Lower leg skin (tissue), 4 donors: ENCODE measurements around the gene MKNK1. TPM values are rescaled to one million over a fixed set of nuclear protein-coding genes. Genes with fewer than 3 reads are reported as not detected.

Experiments used
- DNase-seq, 2 donors: peaks; one replicate each; pipeline ENCODE4 v3.0.0-alpha.2; 2019; ENCODE audit warnings: low spot score in 2 of 2
- H3K4me3 ChIP-seq: fragments of 200-600 bp; sonication (generic); 2 replicates; pipeline ENCODE4 v1.5.1; 2017; ENCODE audit warnings: mild to moderate bottlenecking, low read depth; ENCODE audit not compliant: poor library complexity, severe bottlenecking
- POLR2A ChIP-seq, 2 donors: fragments of 450-650 bp; IDR thresholded peaks; one replicate each; pipeline ENCODE4 v1.6.1; 2016 to 2017; ENCODE audit warnings: antibody characterized with exemption in 2 of 2, mild to moderate bottlenecking in 1 of 2, moderate library complexity in 1 of 2
- WGBS, 2 donors: methylation state at CpG; one replicate each; pipeline ENCODE4 v1.1.5; 2018; 5-methylcytosine and 5-hydroxymethylcytosine counted together
- intact Hi-C: fragments of 100-400 bp; cut with DNase I; formaldehyde crosslinking; loops from one replicate; pipeline ENCODE4 v1.15.0; 2023; ENCODE audit warnings: low total_unique reads
- total RNA-seq, 4 donors: library from RNA; depleted of rRNA; stranded (reverse); fragments of >200 nt; gene quantifications; one replicate each; pipeline ENCODE4 v1.1.0, GENCODE V29; 2016
- TF ChIP-seq, protein P1 (sequence below), 3 donors: fragments of 450-650 bp; IDR thresholded peaks; one replicate each; pipeline ENCODE4 v1.5.1; 2016; ENCODE audit warnings: antibody characterized with exemption in 3 of 3, mild to moderate bottlenecking in 3 of 3, moderate library complexity in 2 of 3

MKNK1 gene
- total RNA-seq, 4 donors from 2014 or later = 9.6 to 23.0 (median 13.7) TPM

DNA sequence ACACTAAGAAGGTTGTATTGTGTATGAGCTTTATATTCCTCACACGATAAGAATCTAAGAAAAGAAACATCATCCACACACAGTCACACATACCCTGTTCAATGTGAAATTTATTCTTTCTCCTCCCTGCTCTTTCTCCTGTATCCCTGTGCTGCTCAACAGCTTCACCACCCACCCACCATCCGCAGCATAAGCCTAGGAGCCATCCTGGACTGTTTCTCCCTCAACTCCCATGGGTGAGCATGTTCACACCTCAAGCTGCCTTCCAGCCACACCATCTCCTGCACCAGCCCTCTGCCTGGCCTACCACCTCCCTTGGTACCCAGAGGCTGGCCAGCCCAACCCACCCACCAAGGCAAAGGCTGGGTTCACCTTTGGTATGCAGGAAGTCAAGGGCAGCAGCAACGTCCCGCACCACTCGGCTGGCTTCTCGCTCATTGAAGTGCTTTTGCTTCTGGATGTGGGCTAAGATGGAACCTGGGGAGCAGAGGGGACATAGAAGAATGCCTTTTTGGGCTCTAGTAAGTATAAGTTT is 32.3 kb downstream of the MKNK1 start:
- no peak overlapping the region for H3K4me3 ChIP-seq
- intact Hi-C loops = no loop called here
- no peak for DNase-seq
- WGBS, 2 donors = 94 to 95% methylated on average over 6 of the region's 6 CpGs
- no peak for TF ChIP-seq POLR2A (IDR thresholded peaks at IDR 0.05)
- TF ChIP-seq, protein P1, sequence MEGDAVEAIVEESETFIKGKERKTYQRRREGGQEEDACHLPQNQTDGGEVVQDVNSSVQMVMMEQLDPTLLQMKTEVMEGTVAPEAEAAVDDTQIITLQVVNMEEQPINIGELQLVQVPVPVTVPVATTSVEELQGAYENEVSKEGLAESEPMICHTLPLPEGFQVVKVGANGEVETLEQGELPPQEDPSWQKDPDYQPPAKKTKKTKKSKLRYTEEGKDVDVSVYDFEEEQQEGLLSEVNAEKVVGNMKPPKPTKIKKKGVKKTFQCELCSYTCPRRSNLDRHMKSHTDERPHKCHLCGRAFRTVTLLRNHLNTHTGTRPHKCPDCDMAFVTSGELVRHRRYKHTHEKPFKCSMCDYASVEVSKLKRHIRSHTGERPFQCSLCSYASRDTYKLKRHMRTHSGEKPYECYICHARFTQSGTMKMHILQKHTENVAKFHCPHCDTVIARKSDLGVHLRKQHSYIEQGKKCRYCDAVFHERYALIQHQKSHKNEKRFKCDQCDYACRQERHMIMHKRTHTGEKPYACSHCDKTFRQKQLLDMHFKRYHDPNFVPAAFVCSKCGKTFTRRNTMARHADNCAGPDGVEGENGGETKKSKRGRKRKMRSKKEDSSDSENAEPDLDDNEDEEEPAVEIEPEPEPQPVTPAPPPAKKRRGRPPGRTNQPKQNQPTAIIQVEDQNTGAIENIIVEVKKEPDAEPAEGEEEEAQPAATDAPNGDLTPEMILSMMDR (IDR thresholded peaks at IDR 0.05) = no peak

DNA sequence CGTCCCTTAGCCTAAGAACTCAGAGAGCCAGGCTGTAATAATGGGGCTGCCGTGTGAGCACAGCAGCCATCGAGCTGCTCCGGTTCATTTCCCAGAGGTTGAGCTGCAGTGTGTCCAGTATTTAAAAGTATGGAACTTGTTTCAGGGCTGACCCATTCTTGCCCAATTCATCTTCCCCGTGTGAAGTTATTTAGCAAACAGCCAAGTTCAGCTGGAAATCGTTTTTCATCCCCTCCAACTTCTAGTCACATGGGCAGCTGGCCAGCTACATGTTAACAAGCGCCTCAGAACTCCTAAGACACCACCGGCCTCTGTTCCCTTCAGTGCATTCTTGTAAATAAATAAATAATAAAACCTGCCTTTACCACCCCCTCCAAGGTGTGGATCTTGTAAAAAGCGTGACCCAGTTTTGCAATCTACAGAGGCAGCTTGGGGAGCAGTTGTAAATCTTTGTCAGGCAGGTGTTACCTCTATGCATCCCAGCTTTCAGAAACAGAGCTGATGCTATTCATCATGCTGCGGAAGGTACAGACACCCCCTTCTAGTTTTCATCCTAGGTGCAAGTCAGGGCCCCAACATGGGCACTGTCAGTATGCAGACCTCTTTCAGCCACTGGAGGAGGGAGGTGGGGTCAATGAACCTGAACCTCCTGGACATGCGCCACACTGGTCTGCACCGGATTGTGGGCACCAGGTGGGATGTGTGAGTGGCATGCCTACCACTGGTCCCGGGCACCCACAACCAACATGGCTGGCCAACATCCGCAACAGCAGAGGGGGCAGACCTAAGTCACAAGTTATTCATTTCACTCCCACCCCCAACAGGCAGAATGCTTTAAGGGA is 34.0 kb downstream of the MKNK1 start:
- intact Hi-C loops = no loop called here
- no peak for DNase-seq

DNA sequence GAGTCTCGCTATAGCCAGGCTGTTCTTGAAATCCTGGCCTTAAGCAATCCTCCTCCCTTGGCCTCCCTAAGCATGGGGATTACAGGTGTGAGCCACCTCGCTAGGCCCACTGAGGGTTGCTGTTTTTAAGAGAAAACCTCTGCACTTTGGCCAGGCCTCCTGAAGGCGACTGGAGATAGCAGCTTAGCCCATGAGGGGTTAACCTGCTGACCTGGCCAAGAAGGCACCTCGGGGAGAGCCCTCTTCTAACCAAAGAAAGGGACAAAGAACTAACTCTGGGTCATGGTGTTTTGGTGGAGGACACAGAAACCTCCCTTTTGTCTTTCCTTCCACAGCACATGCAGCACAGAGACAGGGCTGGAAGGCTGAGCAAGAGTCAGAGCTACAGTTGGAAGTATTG is 35.0 kb downstream of the MKNK1 start:
- DNase-seq = no peak
- 90 to 91% methylated on average over 4 of the region's 4 CpGs for WGBS, 2 donors
- no peak for TF ChIP-seq POLR2A (IDR thresholded peaks at IDR 0.05)
- intact Hi-C loops = no loop called here
- no peak overlapping the region for H3K4me3 ChIP-seq

More for the DNA sequence above, 34.0 kb downstream of the MKNK1 start:
- H3K4me3 ChIP-seq = no peak overlapping the region
- WGBS, 2 donors = 80% methylated on average over 14 of the region's 14 CpGs
- no peak for TF ChIP-seq POLR2A (IDR thresholded peaks at IDR 0.05)
- TF ChIP-seq, protein P1 (IDR thresholded peaks at IDR 0.05) = no peak

DNA sequence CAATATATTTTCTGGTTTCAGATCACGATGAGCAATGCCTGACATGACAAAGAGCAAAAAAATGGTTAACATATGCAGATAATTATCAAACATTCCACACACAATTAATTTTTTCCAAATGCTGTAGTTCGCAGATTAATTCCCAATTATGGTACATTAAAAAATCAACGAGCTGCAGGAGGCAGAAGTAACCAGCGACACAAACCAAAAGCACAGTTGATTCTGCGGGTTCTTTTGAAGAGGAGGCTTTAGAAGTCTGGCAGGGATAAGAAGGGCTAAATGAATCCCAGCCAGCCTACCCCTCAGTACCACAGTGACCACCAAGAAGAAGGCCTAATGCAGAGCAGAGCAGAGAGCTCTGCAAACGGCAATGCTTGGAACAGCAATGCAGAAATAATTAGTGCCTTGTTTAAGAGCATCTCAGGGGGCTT is 35.6 kb downstream of the MKNK1 start:
- TF ChIP-seq, protein P1 (IDR thresholded peaks at IDR 0.05) = no peak
- no peak for TF ChIP-seq POLR2A (IDR thresholded peaks at IDR 0.05)
- 76 to 80% methylated on average over 6 of the region's 6 CpGs for WGBS, 2 donors
- DNase-seq = no peak
- intact Hi-C loops = no loop called here
- H3K4me3 ChIP-seq = no peak overlapping the region

DNA sequence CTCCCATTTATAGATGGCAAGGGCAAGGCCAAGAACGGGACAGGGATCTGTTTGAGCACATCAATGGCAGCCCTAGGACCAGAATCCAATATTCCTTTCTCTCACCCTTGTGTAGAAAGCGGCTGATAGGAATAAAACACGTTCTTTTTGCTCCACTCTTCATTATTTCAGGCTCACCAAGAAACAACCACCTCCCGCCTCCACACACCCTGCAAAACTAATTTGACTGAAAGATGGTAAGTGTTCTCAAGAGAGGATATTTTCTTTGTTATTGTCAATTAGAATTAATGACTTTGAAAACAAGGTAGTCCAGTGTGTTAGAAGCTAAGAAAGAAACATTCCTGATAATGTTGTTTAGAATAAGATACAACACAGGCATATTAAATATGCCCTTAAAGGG is 40.7 kb downstream of the MKNK1 start:
- no peak for DNase-seq
- no peak for TF ChIP-seq POLR2A (IDR thresholded peaks at IDR 0.05)
- TF ChIP-seq, protein P1 (IDR thresholded peaks at IDR 0.05) = no peak
- whole genome bisulfite sequencing, 2 donors = 90 to 91% methylated on average over 4 of the region's 4 CpGs
- no peak overlapping the region for H3K4me3 ChIP-seq
- intact Hi-C loops = no loop called here

DNA sequence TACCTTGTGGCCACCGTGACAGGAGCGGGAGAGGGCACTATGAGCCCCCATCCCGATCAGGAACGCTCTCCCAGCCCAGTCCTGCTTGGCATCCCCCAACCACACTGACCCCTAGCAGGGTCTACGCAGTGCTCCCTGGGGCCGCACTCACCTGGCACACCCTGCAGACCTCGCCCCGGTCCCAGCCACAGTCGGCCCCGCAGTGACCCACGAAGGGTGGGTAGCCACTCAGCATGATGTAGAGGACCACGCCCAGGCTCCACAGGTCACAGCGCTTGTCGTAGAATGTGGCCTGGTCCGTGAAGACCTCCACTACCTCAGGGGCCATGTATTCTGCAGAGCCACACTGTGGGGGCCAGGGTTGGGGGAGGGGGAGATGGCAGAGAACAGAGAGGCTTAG is 41.6 kb downstream of the MKNK1 start:
- TF ChIP-seq, protein P1 (IDR thresholded peaks at IDR 0.05) = no peak
- no peak for TF ChIP-seq POLR2A (IDR thresholded peaks at IDR 0.05)
- H3K4me3 ChIP-seq = no peak overlapping the region
- intact Hi-C loops = no loop called here
- no peak for DNase-seq
- 89 to 96% methylated on average over 14 to 15 of the region's 15 CpGs for WGBS, 2 donors
